Transverse colon (tissue), 4 donors: ENCODE data around the gene MAB21L3.

ENCODE experiments used
- EP300 ChIP-seq: sonication (generic); formaldehyde crosslinking; IDR thresholded peaks from one replicate; pipeline ENCODE4 v1.6.1; 2017; ENCODE audit warnings: antibody characterized with exemption, low read depth
- POLR2A ChIP-seq: fragments of 450-650 bp; IDR thresholded peaks from one replicate; pipeline ENCODE4 v1.6.1; 2016; ENCODE audit warnings: antibody characterized with exemption, mild to moderate bottlenecking, moderate library complexity
- POLR2AphosphoS5 ChIP-seq, 3 donors: sonication (generic); formaldehyde crosslinking; IDR thresholded peaks; one replicate each; pipeline ENCODE4 v1.6.1; 2016; ENCODE audit warnings: antibody characterized with exemption in 3 of 3
- TF ChIP-seq, protein P1 (sequence below), 5 experiments: fragments of 200-600 bp in 3 of 5; fragments of 450-650 bp in 2 of 5; sonication (generic) in 3 of 5; IDR thresholded peaks; 1 replicate in 2 of 5; 2 replicates in 3 of 5; pipeline ENCODE4 v1.5.1; 2016 to 2017; ENCODE audit warnings: antibody characterized with exemption in 5 of 5, inconsistent platforms in 3 of 5, mild to moderate bottlenecking in 2 of 5, moderate library complexity in 1 of 5

DNA sequence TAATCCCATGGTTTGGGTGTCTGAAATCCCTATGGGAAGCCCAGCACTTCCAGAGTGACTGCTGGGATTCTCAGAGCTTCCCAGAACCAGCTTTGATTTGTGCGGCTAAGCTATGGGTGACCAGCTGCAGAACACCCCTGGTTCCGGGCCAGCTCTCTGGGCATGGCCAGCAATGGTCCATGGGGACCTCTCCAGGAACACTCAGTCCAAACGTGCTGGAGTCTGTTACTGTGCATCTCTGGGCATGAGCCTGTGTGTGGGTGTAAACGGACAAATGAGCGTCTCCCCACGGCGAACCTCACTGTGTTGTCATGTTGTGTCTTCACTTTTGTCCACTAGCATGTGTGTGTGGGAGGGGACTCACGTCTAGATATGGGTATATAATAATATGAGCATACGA is 54.4 kb downstream of the MAB21L3 start:
- TF ChIP-seq, protein P1, sequence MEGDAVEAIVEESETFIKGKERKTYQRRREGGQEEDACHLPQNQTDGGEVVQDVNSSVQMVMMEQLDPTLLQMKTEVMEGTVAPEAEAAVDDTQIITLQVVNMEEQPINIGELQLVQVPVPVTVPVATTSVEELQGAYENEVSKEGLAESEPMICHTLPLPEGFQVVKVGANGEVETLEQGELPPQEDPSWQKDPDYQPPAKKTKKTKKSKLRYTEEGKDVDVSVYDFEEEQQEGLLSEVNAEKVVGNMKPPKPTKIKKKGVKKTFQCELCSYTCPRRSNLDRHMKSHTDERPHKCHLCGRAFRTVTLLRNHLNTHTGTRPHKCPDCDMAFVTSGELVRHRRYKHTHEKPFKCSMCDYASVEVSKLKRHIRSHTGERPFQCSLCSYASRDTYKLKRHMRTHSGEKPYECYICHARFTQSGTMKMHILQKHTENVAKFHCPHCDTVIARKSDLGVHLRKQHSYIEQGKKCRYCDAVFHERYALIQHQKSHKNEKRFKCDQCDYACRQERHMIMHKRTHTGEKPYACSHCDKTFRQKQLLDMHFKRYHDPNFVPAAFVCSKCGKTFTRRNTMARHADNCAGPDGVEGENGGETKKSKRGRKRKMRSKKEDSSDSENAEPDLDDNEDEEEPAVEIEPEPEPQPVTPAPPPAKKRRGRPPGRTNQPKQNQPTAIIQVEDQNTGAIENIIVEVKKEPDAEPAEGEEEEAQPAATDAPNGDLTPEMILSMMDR (IDR thresholded peaks at IDR 0.05) = no peak
- TF ChIP-seq POLR2AphosphoS5 (IDR thresholded peaks at IDR 0.05) (no peak), EP300 (no peak), POLR2A (no peak)
